Glomerular endothelial cell (primary cell): ENCODE measurements around the gene CYS1. TPM values are rescaled to one million over a fixed set of nuclear protein-coding genes. Genes with fewer than 3 reads are reported as not detected.

Experiments
- DNase-seq: peaks from one replicate; pipeline ENCODE4 v3.0.0-alpha.2; 2011; ENCODE audit warnings: low read depth, low spot score; ENCODE audit errors: extremely low read depth
- total RNA-seq: library from RNA; depleted of rRNA; stranded (reverse); fragments of >200 nt; gene quantifications from 2 replicates; pipeline ENCODE4 v1.2.3, GENCODE V29; 2015

CYS1 gene
- total RNA-seq, 1 donor from 2014 or later = 0.12 TPM

GRCh38 chr2:10052216-10052615 is 28.0 kb downstream of the CYS1 start:
- no peak for DNase-seq

- no peak for DNase-seq
Measured at GRCh38 chr2:10048501-10049171, 31.6 kb downstream of the CYS1 start.

DNA sequence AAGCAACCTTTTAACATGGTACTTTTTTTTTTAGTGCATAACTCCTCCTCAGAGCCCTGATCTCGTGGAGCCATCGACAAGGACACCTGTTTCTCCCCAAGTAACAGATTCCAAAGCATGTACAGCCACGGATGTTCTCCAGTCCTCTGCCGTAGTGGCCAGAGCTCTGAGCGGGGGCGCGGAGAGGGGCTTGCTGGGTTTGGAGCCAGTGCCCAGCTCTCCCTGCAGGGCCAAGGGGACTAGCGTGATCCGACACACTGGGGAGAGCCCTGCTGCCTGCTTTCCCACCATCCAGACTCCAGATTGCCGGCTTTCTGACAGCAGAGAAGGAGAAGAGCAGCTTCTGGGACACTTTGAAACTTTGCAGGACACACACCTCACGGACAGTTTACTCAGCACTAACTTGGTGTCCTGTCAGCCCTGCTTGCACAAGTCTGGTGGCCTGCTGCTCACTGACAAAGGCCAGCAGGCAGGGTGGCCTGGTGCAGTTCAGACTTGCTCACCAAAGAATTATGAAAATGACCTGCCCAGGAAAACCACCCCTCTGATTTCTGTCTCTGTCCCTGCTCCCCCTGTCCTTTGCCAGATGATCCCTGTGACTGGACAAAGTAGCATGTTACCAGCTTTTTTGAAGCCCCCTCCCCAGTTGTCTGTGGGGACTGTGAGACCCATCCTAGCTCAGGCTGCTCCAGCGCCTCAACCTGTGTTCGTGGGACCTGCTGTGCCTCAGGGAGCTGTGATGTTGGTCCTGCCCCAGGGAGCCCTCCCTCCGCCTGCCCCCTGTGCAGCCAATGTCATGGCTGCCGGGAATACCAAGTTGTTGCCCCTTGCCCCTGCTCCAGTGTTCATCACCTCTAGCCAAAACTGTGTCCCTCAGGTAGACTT is 32.4 kb downstream of the CYS1 start:
- DNase-seq = no peak

GRCh38 chr2:10046931-10047330 is 33.3 kb downstream of the CYS1 start:
- no peak for DNase-seq

GRCh38 chr2:10045561-10046355 is 34.5 kb downstream of the CYS1 start:
- DNase-seq = no peak

GRCh38 chr2:10043906-10044601 is 36.2 kb downstream of the CYS1 start:
- no peak for DNase-seq

DNA sequence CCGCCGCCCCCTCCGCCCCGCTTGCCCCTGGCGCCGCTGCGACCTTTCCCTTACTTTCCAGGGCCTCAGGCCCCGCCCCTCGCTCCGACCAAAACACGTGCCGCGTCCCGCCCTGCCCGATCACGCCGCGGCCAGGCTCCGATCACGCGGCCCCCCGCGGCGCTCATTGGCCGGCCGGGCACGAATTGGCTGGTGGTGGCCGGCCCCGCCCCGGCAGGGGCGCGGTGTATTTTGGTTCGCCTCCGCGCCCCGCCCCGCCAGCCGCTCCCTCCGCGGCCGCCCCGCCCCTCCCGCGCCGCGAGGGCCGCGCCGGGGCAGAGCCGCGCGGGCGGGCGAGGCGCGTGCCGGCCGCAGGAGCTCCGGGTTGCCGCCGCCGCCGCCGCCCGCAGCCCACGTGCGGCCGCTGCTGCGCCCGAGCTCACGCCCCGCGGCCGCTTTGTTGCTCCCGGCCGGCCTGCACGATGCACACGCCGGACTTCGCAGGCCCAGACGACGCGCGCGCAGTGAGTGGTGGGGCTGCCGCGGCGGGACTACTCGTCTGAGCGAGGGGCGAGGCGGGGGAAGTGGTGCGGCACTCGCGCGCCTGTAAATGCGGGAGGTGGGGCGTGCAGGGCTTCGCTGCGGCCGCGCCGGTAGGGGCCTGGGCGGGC is 36.8 kb downstream of the CYS1 start, which contains the start of gene KLF11:
TSS of gene KLF11 (plus strand) at position 295 of the 650 bp plus-strand sequence. CDS start at position 462, 167 bp downstream.
- DNase-seq = no peak

- DNase-seq = peak; percentile 23
Measured at GRCh38 chr2:10042301-10043161, 37.7 kb downstream of the CYS1 start.

DNA sequence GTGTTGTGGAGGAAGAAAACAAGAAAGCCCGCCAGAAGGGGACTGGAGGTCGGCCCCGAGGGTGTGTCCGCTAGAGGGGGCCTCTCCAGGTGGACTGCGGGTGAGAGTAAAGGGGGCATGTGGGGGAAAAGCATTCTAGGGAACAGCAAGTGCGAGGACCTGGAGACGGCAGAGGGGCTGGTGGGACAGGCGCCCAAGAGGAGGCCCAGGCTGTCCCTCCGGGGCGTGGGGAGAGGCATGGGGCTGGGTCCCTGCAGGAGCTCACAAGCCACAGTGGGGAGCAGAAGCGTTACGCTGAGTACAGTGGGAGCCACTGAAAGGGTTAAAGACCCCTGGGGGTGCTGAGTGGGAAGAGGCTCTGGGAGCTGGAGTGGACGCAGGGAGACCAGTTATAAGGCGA is 38.5 kb downstream of the CYS1 start:
- DNase-seq = no peak

GRCh38 chr2:10039658-10040410 is 40.4 kb downstream of the CYS1 start:
- no peak for DNase-seq

GRCh38 chr2:10038716-10039115 is 41.5 kb downstream of the CYS1 start:
- DNase-seq = no peak

- no peak for DNase-seq
Measured at GRCh38 chr2:10038123-10038522, 42.1 kb downstream of the CYS1 start.

DNA sequence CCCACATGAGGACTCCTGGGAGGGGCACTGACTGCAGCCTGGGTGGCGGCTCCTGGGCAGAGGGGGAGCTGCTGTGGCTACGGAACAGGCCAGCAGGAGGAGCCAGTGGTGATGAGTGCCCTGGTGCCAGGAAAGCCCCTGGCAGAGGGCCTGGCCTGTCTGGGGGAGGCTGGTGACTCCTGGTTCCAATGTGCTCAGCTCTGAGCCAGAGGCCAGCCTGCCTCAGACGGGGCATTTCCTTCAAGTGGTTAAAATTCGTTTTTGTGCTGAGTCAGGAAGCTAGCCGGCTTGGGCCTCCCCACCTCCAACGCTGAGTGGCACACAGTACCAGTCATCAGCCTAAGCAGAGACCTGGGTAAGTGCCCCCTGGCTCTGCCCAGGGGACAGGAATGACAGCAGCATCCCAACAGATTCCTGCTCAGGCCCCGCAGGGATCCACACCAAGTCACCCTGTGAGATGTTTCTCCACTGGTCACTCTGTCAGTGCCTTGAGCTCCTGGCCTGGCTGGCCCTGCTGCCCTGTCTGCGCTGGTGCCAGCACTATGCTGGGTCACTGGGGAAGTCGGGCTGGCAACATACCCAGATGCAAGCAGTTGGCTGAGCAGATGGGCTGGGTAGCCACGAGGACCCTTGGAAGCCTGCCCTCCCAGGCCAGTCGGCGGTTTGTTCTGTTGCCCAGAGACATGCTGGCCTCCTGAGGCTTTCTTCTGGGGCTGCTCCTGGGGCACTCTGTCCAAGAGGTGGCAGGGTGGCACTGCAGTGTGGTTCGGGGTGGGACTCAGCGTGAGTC is 43.9 kb downstream of the CYS1 start:
- DNase-seq = no peak

GRCh38 chr2:10035633-10036032 is 44.6 kb downstream of the CYS1 start:
- DNase-seq = no peak

GRCh38 chr2:10035053-10035422 is 45.2 kb downstream of the CYS1 start:
- DNase-seq = no peak

- no peak for DNase-seq
Measured at GRCh38 chr2:10034333-10035052, 45.7 kb downstream of the CYS1 start.
